Glomerular visceral epithelial cell (primary cell): ENCODE data around the gene BMP6.

ENCODE experiments used
- DNase-seq: peaks from one replicate; pipeline ENCODE4 v3.0.0-alpha.2; 2016; ENCODE audit errors: extremely low spot score

The BMP6 gene

DNA sequence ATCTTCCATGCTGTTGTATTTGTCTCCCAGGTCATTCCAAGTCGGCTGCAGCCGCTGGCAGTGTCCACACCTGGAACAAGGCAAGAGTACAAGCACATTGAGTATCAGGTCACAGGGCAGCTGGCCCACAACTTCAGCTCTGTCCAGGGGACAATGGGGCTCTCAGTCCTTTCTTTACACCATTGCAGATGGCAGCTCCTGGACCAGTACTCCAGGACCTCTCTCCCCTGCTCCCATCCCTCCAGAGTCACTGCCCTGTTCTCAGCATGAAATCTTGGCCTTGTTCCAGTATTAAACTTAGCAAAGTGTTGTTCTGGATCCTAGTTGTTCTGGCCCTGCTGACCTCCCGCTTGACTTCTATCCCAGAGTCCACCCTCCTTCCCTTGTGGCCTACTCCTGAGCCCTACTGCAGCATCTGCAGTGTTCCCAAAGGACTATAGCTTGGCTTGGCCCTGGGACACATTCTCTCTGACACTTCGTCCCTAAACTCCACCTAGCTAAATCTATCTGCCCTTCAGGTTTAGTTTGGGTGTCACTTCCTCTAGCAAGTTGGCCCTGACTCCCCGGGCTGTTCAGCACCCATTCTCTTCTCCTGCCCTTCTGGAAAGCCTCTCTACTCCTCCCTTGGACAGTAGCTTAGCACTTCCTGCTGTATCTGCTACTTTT is 178.9 kb downstream of the BMP6 start:
- DNase-seq, result no peak

DNA sequence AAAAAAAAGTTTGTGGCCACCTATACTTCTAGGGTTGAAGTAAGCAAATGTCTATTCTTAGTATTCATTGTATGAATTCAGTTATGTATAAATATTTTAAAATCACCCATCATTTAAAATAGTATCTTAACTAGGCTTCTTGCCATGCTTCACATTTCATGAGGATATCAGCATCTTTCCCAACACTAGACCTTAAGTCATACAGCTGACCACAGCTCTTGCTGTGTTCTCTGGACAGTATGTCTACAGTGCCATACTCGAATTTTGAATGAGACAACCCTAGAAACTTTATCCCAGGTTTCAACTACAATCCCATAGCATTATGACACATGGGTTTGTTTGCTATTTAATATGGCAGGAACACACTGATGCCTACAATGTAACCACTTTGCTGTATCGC is 179.5 kb downstream of the BMP6 start:
- DNase-seq, result no peak

DNA sequence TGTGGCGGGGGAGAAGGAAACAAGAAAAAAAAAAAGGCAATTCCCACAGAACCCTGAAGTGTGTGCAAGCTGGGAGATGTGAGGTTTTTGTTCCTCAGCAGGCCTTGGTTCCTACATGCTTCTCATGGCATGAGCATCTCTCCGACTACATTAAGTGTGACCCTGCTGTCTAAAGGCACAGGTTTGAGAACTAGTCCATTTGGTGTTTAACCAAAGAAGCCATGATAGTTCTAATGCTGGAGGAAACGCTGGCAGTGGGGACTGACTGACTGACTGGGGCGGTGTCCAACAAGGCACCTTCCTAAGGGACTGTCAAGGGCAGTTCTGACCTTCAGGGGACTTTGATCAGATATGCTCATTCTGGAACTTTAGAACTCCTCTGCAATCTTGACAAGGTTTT is 180.8 kb downstream of the BMP6 start:
- DNase-seq, result no peak

DNA sequence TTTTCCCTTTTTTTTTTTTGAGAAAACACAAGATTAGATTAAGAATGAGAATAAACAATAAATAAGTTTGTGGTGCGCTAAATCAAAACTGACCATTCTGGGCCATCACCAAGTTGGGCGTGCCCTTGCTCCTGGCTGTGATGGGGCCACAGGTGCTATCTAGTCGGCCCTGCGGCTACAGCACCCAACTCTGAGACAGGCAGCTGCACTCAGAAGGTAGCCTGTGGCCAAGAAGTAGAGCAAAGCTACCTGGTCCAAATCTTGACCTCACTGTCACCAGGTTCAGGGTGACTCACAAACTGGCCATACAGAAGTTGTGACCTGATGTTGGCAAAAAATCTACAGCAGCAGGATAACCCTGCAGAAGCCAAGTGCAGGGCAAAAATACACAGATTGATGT is 181.3 kb downstream of the BMP6 start:
- DNase-seq, result no peak

DNA sequence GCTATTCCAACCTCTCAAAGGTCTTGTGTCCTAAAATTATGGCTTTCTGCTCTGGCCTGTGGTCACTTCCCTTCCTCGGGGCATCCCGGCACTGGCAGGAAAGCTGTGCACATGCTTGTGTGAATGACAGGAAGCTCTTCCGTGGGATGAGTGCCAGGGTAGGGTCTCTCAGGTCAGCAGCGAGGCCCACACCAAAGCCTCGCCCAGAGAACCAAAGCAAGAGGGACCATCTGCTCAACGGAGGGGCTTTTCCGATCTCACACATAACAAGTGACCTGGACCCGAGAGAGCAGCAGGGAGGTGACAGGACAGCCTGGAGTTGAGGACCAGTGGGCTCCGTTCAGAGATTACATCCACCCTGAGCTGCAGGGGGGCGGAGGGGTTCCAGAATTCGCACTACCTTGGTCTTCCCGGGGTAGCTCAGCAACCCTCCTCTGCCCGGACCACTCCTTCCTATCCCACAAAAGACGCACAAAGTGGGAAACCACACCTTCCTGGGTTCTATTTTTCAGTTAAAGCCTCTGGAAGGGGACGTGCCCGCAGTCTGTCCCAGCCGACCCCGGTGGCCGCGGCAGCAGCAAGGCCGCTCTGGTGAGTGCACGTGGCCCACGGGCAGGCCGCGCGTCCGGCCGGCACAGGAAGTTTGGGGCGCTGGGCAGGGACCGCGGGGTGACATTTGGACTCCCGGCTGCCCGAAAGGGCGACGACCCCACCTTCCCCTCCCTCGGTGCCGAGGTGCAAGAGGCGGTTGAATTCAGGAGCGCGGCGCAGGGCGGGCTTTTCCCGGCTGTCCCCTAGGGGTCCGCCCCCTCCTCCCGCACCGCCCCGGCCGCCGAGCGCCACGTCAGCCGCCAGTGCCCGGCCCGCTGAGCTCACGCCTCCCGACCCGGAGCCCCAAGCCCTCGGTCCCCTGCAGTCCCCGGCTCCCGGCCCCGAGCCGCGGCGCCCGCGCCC is 183.7 kb downstream of the BMP6 start:
- peak; percentile 62 for DNase-seq

DNA sequence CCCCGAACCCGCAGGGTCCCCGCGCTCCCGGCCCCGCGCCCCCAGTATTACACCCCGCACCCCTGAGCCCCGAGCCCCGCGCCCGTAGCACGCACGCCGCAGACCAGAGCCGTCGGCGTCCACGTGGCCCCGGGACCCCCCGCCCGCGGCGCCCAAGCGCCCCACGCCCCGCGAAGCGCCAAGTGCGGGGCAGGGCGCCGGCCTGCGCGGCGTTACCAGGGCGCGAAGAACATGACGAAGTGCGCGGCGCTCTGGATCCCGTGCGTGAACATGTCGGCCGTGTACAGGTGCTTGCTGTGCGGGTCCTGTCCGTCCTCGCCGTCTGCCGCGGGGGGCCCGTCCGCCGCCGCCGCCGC is 184.4 kb downstream of the BMP6 start:
- DNase-seq, result no peak

DNA sequence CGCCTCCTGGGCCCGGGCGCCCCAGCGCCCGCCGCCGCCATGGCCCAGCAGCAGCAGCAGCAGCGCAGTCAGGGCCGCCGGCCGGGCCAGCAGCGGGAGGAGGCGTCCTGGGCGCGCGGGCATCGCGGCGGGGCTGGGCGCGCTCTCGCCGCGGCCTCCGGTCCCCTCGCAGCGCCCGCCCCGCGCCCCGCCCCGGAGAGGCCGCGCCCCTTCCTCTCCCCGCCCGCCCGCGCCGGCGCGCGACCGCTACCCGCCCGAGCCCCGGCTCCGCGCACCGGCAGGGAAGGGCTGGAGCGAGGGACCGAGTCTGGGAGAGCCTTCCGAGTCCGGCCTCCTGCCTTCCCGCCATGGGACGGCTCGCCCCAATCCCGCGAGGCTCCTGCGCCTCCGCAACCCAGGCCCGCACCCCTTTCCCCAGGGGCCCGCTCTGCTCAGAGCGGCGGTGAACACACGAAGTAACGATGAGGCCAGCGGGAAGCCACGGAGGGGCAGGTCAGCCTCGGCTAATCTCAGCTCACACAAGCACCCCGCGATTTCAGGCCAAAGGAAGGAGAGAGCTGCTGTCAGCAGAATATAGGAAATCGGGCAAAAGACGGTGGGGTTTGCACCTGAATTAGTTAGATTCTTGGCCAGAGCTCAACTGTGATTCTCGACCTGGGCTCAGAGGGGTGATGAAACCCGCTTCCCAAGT is 184.9 kb downstream of the BMP6 start, which contains the start of gene TXNDC5:
TXNDC5 (minus strand) TSS at position 135 of the 691 bp plus-strand sequence; CDS start at position 123, 12 bp downstream.
- DNase-seq, result peak; percentile 75

DNA sequence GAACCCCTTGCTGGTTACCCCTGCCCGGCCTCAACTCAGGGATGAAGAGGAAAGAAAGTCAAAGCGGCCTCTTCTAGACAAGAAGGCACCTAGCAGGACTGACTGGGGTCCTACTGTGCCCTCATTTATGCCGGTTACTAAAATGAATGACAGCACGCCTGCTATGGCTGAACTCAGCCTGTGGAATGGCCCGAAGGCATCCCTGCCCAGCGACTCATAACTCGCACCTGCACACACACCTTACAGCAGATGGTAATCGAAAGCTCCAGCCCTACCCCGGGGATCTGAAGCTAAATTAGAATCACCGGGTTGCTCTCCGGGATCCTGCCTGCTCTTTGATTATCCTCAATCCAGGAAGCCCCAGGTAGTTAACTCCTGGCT is 185.4 kb downstream of the BMP6 start:
- no peak for DNase-seq

DNA sequence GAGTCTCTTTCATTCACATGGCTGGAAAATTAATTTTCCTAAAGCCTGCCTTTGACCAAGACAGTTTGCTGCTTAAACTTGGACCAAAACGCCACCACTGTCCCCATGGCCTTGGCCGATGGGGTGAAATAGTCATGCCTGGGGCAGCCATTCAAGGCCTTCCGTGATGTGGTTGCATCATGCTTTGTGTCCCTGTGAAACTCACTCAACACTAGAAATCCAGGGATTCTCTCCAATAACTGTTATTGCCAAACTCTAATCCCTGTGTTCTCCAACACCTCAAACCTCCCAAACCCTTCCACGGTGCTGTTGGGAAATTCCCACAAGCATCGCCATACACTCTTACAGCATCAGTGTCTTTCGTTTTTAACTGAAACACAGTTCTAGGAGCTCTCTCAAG is 186.1 kb downstream of the BMP6 start:
- DNase-seq, result no peak

DNA sequence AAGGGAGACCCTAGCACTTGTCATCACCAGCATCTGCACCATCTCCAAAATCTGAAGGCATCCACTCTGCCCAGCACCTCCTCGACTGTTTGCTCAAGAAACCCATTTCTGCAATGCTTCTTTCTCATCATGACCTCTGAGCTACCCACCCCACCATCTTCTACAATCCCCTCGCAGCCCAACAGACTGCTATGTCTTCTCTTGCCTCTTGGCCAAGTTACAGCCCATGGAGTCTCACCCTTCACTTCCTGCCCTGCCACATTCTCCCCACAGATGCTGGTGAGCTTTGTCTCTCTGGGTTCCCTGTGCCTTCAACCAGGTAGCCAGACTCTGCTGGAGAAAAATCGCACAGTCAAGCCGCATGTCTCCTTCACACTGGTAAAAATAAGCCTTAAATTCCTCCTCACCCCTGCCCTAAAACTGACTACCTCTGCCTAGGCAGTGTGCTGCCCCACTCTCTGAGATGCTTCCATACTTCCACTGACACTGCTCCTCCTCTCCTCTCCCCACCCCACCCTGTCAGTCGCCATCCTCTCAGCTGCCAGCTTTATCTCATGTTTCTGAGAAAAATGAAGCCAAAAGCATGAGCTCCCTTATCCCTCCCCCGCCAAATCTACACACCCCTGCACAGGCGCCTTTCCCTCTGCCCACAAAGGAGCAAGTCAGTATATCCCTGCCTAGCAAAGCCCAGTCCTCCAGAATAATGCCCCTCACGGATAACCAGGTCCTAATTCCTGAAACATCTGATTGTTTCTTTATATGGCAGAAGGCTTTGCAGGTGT is 187.0 kb downstream of the BMP6 start:
- DNase-seq, result no peak

DNA sequence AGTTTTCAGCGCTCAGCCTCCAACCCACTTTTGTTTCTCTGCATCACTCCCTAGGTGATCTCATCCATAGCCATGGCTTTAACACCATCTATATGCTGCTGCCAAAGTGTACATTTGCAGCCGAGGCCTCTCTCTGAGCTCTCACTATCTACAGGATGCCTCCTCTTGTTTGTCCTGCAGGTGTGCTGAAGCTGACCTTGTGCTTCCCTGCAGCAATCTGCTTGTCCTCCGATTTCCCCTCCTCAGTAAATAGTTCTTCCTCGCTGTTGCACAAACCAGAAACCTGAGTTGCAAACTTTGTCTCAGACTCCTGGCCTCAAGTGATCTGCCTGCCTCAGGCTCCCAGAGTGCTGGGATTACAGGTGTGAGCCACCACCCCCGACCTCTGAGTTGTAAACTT is 188.4 kb downstream of the BMP6 start:
- DNase-seq, result no peak

DNA sequence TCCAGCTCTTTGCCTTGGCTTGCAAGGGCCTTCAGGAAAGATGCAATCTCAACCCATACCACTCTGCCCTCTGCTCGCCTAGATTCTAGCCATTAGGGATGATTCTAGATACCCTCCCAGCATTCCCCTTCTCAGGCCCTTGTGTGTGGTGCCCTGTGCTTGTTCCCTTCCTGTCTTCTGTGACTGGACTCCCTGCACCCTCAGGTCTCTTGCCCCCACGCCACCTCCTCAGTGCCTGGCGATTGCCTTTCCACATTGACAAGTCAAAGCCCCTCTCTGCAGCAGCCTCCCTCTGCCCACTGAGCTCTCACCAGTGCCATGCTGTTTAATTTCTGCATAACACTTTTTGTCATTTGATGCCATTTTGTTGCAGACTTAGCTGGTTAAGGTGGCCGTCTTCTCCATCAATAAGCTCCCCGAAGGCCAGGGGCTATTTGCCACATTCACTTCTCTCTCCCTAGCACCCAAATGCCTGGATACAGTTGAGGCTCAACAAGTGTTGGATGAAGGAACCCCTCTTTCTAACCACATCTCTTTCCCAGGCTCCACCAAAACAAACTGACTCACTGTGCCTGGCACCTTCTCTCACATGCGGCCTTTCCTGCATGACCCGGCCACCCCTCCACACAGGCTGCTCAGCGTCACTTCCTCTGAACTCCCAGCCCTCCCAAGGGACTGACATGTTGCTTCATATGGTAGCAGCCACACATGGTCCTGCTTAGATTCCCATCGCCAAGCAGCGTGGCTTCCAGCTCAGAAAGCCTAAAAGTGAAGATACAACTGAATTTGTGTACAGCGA is 189.3 kb downstream of the BMP6 start:
- no peak for DNase-seq

DNA sequence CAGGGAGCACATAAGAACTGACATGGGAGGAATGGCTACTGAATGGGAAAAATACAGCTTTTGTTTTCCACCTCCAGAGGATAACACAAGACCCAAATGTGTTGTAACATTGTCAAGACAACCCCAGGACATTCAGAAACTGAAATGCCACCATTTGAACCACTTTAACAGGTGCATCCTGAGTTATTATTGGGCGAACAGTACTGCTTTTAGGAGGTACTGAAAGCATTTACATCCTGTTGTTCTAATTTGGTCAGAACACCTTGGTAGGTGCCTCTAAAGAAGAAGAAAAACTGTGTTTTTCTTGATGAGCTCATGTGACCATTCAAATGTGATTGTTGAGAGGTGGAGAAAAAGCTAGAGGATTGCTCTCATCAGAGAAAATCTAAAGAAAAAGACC is 191.1 kb downstream of the BMP6 start:
- DNase-seq, result no peak

DNA sequence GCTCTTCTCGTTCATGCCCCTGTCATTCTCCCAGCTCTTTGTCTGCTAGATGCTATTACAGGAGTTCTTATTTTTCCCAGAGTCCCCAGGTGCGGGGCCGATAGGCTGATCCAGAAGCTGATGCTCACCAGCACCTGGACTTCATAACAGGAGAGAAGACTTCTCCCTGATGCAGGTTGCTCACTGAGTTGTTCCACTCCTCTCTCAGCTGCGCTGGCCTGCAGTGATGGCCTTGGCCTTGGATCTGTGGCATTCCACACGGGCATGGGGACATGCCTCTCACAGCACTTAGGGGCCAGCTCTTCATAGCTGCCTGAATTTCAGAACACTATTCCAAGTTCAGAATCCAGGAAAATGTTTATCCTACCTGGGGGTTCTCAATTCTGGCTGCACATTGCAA is 191.8 kb downstream of the BMP6 start:
- no peak for DNase-seq

DNA sequence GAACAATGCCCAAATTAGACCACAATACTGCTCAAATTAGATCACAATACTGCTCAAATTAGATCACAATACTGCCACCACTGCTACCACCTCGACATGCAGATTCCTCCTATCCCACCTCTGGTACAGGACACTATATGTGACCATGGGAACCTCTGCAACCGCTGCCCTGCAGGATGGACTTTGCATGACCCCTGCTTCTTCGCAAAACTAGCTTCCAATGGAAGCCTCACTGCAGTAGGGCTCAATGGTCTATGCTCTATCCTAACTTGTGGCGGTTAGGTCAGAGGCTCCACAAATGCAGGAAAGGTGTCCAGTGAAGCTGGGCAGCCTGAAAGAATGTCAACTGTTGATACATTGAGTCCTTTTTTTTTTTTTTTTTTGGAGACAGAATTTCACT is 192.5 kb downstream of the BMP6 start:
- DNase-seq, result no peak

DNA sequence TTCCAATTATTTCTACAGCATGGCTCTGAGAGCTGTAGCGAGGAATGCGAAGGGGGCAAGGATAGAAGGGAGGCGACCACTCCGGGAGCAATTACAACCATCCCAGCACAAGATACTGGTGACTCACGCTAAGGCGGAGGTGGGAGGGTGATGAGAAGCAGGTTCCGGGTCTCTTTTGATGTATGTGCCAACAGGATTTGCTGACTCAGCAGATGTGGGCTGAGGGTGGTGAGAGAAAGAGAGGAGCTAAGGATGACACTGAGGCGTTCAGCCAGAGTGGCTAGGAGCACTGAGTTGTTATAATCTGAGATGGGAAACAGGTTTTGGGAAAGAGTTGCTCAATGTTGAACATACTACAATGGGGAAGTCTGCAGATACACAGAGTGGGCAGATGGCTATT is 194.0 kb downstream of the BMP6 start:
- DNase-seq, result peak; percentile 45

DNA sequence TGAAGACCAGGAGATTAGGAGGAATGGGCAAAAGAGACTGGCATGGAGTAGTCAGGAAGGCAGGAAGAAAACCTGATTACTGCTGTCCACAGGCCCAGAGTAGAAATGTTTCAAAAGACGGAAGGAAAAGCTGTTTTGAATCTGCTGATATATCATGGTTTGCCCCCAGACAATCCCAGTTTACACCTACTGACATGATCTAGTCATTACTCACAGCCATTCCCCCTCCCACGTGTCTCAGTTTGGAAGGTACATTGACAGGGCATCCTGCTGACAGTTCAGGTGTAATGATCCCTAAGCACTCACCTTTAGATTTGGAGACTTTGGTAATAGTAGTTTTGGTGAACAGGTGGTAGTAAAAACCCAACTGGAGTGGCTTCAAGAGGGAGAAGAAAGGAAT is 194.5 kb downstream of the BMP6 start:
- no peak for DNase-seq

DNA sequence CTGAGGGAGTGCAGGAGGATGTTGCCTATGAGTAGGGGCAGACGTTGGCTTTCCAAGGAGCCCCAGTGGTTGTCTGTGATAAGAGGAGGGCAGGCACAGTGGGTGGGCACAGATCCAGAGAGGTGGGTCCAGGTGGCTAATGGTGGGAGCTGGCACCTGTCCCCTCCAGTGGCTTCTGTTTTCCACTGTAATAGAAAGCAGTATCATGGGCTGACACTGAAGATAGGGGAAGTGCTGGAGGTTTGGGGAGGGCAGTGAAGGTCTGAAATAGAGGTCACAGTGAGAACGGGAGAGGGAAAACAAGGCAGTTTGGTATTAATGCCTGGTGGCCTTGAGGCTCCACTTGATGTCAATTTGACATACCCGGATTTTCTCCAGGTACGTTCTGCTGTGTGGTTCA is 195.1 kb downstream of the BMP6 start:
- no peak for DNase-seq

DNA sequence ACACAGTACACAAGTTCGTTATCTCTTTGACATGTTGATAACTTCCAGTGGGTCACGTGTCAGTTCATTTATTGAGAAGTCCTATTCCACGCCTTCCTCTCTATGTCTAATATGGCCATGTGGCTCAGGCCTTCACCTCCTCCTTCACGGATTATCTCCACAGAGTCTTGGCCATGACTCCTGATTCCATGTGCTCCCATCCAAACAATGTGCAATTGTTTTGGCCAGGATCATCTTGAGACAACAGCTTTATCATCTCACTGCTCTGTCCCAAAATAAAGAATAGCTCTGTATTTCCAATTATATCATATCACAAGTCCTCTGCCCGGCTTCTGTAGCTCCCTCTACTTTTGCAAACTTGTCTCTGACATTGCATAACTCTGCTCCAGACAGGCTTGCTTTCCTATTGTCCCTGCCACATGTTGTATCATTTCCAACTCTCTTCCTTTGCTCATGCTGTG is 195.8 kb downstream of the BMP6 start:
- no peak for DNase-seq

DNA sequence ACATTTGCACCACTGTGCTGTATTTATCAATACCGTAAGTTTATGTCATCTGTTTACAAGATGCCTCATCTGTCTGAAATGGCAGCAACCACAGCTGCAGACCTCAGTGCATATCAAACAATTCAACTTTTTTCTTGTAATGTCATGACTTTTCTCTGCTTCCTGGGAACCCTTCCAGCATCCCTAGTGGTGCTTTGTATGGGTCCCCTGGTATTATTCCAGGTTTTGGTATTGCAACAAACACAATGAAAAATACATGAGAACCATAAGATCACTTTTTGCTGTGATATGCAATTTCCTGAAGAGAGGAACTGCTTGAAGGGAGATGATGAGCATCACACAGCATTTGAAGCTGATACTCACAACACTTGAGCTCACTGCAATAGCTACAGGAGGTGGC is 196.7 kb downstream of the BMP6 start:
- no peak for DNase-seq

DNA sequence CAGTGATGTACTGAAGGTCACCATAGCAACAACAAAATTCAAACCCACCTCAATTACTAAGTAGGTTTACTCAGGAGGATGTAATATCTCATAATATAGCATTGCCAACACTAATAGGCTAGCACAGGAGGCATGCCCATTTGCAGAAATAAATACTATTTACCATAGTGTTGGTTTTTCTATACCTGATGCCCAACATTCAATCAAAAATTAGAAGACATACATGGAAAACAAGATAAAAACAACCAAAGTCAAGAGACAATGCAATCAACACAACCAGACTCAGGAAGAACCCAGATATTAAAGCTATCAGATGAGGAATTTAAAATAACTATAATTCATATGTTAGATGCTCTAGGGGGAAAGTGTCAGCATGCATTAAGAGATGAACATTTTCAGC is 199.0 kb downstream of the BMP6 start:
- DNase-seq, result no peak
